Measurements from ENCODE around the gene HOXA9. TPM values are rescaled to one million over a fixed set of nuclear protein-coding genes. Genes with fewer than 3 reads are reported as not detected.

The HOXA9 gene
- 10 to 100 TPM in 1 of 5 donors, not detected in 4; 68.1 TPM for total RNA-seq
- under 1 TPM in 1 of 3 donors, not detected in 2; 0.25 TPM for polyA plus RNA-seq
- long read RNA-seq, donor 1 = 0 reads
- long read RNA-seq, donor 2 = 0 reads
- long read RNA-seq, donor 3 = 0 reads
- long read RNA-seq, donor 4 = 0 reads
- long read RNA-seq, donor 5 = 0 reads
- long read RNA-seq, donor 6 = 0 reads
- long read RNA-seq, donor 7 = 0 reads
- long read RNA-seq, donor 8 = 0 reads
- long read RNA-seq, donor 9 = 0 reads
- long read RNA-seq, donor 10 = 0 reads

DNA sequence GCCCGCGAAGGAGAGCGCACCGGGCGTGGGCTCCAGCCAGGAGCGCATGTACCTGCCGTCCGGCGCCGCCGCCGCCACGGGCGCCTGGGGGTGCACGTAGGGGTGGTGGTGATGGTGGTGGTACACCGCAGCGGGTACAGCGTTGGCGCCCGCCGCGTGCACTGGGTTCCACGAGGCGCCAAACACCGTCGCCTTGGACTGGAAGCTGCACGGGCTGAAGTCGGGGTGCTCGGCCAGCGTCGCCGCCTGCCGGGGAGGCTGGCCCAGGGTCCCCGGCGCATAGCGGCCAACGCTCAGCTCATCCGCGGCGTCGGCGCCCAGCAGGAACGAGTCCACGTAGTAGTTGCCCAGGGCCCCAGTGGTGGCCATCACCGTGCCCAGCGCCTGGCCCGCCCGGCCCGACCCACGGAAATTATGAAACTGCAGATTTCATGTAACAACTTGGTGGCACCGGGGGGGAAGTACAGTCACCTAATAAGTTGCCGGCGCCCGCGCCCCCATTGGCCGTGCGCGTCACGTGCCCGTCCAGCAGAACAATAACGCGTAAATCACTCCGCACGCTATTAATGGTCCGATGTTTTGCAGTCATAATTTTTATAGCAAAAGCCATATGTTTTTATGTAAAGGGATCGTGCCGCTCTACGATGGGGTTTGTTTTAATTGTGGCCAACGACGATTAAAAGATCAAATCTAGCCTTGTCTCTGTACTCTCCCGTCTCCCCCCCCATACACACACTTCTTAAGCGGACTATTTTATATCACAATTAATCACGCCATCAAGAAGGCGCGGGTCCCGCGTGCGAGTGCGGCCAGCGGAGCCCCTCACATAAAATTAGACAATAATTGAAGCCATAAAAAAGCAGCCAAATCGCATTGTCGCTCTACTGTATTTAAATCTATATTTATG, at the start of gene HOXA9:
Gene HOXA9 (minus strand): TSS at position 449 of the 907 bp plus-strand sequence. CDS start 80 bp downstream, at position 369.
- TF ChIP-seq EP300 (IDR thresholded peaks at IDR 0.05) (no peak), CTCF (IDR thresholded peaks at IDR 0.05) (no peak), POLR2AphosphoS5 (IDR thresholded peaks at IDR 0.05) (no peak), POLR2A (IDR thresholded peaks at IDR 0.05) (no peak)
- intact Hi-C loops (cut with DNase I; ENCODE audit: low total_unique reads) = no loop called here
- peak within 1 kb of the TSS in 1 of 5 donors; percentile 6 for H3K27ac ChIP-seq
- peaks cover 24 to 56% (median 53%) of the 10 kb centered on the region in 4 donors for H3K4me1 ChIP-seq
- WGBS, 5 donors = 5 to 14% (median 11%) methylated on average over 32 to 82 of the region's 82 CpGs
- H3K4me3 ChIP-seq = peak within 1 kb of the TSS; percentile 16 to 41 (median 28)
- no peak for DNase-seq
- peaks cover 55 to 100% (median 93%) of the 10 kb centered on the region in 3 donors for H3K27me3 ChIP-seq
- H3K9me3 ChIP-seq = peaks cover 0 to 30% (median 9%) of the 10 kb centered on the region in 4 donors
- no peaks in the 10 kb centered on the region for H3K36me3 ChIP-seq

DNA sequence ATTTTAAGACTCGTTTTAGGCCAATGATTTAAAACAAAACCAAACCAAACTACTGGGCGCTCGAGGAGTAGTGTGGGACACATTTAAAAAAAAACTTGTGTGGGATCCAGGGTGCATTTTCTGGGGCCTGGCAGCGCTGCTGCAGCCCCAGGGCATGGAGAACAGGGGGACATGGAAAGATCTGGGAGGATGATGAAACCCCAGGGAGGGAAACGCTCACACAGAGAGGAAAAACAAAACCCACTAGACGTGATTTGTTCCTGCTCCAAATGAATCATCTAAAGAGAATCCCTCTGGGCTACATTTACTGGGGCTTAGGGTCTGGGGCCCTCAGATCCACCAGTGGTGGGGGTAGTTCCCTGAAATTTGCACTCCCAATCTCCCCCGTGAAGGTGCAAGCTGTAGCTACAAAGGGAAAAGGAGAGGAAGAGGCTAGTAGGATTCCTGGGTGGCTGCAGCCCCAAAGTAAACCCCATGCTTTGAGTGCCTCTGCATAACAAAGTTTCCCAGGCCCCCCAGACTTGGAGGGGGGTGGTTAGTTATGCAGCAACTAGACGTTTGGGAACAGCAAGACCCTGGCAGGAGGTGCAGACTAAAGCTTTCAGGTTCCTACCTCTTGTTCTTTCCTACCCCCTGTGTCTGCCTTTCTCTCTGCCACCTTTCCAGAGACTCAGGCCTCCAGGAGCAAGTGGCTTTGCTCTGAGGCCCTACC, 49.1 kb upstream of the HOXA9 start:
- TF ChIP-seq POLR2AphosphoS5 (IDR thresholded peaks at IDR 0.05) (no peak), POLR2A (IDR thresholded peaks at IDR 0.05) (no peak), EP300 (IDR thresholded peaks at IDR 0.05) (no peak), CTCF (IDR thresholded peaks at IDR 0.05) (no peak)
- 46 to 67% (median 60%) methylated on average over 7 to 8 of the region's 8 CpGs for WGBS, 5 donors
- Histone ChIP-seq H3K36me3 (no peaks in the 10 kb centered on the region), H3K27me3 (peaks cover 19 to 100% (median 64%) of the 10 kb centered on the region in 3 donors), H3K4me1 (peaks cover 13 to 26% (median 19%) of the 10 kb centered on the region in 4 donors), H3K9me3 (no peaks in the 10 kb centered on the region), H3K27ac (no peak overlapping the region), H3K4me3 (no peak overlapping the region)
- no peak for DNase-seq
- intact Hi-C loops (cut with DNase I; ENCODE audit: low total_unique reads) = no loop called here

- DNase-seq = no peak
- 29 to 58% (median 29%) methylated on average over 22 to 50 of the region's 50 CpGs for WGBS, 5 donors
- Histone ChIP-seq H3K36me3 (no peaks in the 10 kb centered on the region), H3K27ac (no peak overlapping the region), H3K27me3 (peaks cover 19 to 100% (median 64%) of the 10 kb centered on the region in 3 donors), H3K4me3 (no peak overlapping the region), H3K9me3 (no peaks in the 10 kb centered on the region), H3K4me1 (peaks cover 13 to 26% (median 19%) of the 10 kb centered on the region in 4 donors)
- intact Hi-C loops (cut with DNase I; ENCODE audit: low total_unique reads) = no loop called here
- no peak for TF ChIP-seq EP300 (IDR thresholded peaks at IDR 0.05)
- TF ChIP-seq POLR2AphosphoS5 (IDR thresholded peaks at IDR 0.05) = no peak
- TF ChIP-seq CTCF (IDR thresholded peaks at IDR 0.05) = no peak
- TF ChIP-seq POLR2A (IDR thresholded peaks at IDR 0.05) = no peak
These were observed 48.3 kb upstream of the HOXA9 start for GRCh38 chr7:27213433-27214238.

All from stomach (tissue), 19 donors.